ENCODE data around the gene PTCH2.

- no peak for TF ChIP-seq TCF4 (CRISPR knock-in tag; IDR thresholded peaks at IDR 0.05; ENCODE audit: borderline replicate concordance)
- TF ChIP-seq GLIS3 (CRISPR knock-in tag; IDR thresholded peaks at IDR 0.05): no peak
- TF ChIP-seq POU6F1 (CRISPR knock-in tag; IDR thresholded peaks at IDR 0.05; ENCODE audit: borderline replicate concordance, low read depth): no peak
- no peak for TF ChIP-seq RARB (CRISPR knock-in tag; IDR thresholded peaks at IDR 0.05)
- TF ChIP-seq ESRRG (CRISPR knock-in tag; IDR thresholded peaks at IDR 0.05): no peak
- no peak for TF ChIP-seq ZFP30 (CRISPR knock-in tag; IDR thresholded peaks at IDR 0.05)
- TF ChIP-seq BACH2 (CRISPR knock-in tag; IDR thresholded peaks at IDR 0.05; ENCODE audit: borderline replicate concordance): no peak
- no peak for TF ChIP-seq ZC3H10 (CRISPR knock-in tag; IDR thresholded peaks at IDR 0.05)
- no peak for TF ChIP-seq SNAI2 (CRISPR knock-in tag; IDR thresholded peaks at IDR 0.05)
- no peak for TF ChIP-seq CSRNP3 (CRISPR knock-in tag; IDR thresholded peaks at IDR 0.05)
- no peak for TF ChIP-seq ZFP3 (CRISPR knock-in tag; IDR thresholded peaks at IDR 0.05)
- no peak for TF ChIP-seq CREB5 (CRISPR knock-in tag; IDR thresholded peaks at IDR 0.05; ENCODE audit: low read depth)
- TF ChIP-seq ZNF565 (CRISPR knock-in tag; conservative IDR thresholded peaks at IDR 0.05; ENCODE audit: low read depth): no peak
Observed at GRCh38 chr1:44857446-44857845, 14.4 kb upstream of the PTCH2 start.
